Dermis microvascular lymphatic vessel endothelial cell (primary cell): ENCODE measurements around the gene NTRK3. TPM values are rescaled to one million over a fixed set of nuclear protein-coding genes. Genes with fewer than 3 reads are reported as not detected.
"Not testable (repeated sequence)": the region's sequence is repeated elsewhere in the genome, so short reads cannot be mapped to it uniquely, and the experiment has no call there.

ENCODE experiments used
- DNase-seq, 2 donors: peaks; one replicate each; pipeline versions ENCODE4 v3.0.0 to v3.0.0-alpha.2; 2010; ENCODE audit warnings: low read depth in 2 of 2
- total RNA-seq: library from RNA; depleted of rRNA; stranded (reverse); fragments of >200 nt; gene quantifications from 2 replicates; pipeline ENCODE4 v1.2.1, GENCODE V29; 2014

The NTRK3 gene
- total RNA-seq, 1 donor from 2014 or later, result not detected

DNA sequence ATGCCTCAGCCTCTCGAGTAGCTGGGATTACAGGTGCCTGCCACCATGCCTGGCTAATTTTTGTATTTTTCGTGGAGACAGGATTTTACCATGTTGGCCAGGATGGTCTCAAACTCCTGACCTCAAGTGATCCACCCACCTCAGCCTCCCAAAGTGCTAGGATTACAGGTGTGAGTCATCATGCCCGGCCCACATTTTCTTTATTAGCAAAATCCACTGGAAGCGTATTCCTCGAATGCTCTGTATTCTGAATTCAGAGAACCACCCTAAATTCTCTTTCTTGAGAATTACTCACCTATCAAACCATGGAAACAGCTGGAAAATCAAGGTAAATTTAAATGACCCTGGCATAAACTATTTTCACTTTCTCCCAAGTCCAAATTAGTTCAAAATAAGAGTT is 223.1 kb downstream of the NTRK3 start:
- not testable (repeated sequence) for DNase-seq

DNA sequence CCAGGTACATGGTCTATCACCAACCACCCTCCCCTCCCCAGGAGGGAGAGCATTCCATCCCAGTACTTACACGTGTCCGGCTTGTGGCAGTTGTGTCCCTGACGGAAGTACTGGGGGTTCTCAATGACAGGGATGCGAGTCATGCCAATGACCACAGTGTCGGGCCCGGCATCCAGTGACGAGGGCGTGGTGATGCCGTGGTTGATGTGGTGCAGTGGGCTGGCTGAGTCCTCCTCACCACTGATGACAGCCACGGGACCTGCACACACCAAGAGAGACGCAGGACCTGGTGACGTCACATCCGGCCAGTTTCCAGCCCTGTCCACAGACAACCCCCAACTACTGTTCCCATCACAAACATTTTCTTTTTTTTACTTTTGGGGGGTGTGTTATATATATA is 223.8 kb downstream of the NTRK3 start:
- DNase-seq, result no peak

DNA sequence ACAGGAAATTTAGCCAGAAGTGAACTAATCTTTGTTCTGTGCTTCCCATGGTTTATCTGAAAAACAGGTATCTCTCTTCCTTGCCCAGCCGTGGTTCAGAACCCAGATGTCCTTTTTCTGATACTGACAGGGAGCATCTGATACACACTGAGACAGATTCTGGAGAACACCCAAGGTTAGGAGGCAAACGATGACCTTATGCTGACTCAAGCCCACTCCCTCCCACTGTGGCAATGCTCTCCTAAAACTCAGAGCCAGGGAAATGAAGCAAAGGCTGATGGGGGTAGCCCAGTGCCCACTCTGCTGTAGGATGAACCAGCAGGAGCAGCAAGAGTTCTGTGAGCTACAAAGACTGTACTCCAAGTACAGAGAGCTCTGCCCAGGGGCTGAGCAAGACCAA is 225.1 kb downstream of the NTRK3 start:
- no peak for DNase-seq

DNA sequence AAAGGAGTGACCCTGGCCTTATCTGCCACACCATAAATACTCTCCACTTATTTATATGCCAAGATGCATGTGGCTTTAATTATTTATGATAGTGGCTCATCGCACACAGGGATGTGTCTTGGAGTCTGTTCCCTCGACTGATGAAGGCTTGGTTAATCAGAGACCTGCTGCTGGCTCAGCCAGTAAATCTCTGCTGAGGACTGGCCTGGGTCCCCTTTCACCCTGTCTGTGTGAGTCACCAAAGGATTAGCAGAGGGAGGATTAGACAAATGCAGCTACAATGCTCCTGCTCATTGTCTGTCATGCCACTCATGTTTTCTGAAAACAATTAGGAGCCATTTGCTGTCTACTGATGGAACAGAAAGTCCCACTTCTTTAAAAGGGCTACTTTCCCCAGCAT is 226.8 kb downstream of the NTRK3 start:
- no peak for DNase-seq

DNA sequence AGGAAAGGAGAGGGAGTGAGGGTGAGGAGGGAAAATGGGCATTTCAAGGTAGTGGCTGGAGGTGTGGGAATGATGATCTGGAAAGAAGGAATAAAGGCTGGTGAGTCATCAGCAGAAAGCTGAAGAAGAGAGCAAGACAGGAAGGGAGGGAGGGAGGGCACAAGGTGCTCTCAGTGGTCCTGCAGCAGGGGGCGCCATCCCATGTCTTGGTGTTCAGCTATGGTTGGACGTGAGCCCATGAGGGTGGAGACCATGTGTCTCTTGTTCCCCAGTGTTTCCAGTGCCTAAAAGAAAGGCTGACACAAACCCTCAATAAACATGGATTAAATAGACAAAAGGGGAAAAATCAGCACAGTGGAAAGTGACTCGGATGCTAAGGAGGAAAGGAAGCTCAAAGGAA is 228.5 kb downstream of the NTRK3 start:
- no peak for DNase-seq

DNA sequence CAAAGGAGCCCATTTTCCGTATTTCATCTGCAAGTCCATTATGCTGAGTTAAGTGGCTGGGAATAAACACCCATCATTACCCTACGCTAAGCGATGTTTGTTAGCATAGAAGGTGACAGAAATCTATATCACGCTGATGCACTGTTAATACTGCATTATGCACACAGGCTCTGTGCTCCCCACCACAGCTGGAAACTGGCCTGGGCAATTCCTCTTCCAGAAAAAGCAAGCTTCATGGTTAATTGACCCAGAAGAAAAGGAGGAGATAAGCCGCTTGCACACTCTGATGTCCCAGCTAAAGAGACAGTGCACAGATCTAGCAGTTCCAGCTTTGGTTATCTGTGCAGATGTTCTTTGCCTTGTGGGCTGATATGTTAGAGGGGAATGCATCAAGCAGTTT is 232.6 kb downstream of the NTRK3 start:
- DNase-seq, result no peak

DNA sequence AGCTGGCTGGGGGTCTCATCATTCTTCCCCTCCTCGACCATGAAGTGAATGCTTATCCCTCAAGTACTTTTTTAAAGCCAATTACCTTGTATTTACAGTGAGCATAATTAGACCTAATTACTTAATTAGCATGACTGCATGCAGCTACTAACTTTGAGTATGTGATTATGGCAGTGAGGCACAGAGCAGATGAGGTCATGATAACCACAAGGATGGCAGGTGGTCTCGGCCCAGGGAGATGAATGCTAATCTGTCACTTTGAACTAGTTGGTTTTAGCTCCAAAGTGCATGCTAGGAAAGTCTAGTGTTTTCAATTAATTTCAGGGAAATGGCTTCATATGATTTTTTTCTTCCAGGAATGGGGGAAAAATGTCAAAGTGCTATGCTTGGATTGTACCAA is 233.8 kb downstream of the NTRK3 start:
- DNase-seq, result no peak

DNA sequence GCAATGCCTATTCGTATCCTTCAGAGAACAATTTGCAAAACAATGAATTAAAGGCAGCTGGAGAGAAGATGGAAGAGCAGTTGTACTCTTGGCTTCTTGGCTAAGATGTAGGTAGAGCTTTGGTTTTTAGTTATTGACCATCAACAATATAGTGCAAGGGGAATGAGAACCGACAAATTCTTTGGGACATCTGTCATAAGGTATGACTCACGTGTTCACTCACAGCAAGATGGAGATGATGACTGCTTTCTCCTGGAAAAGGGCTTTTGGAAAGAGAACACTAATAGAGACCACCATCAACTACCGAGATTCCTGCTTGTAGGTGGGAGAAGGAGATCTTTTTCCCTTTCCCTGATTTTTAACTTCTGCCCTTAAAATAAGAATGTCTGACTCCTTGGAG is 234.9 kb downstream of the NTRK3 start:
- no peak for DNase-seq

DNA sequence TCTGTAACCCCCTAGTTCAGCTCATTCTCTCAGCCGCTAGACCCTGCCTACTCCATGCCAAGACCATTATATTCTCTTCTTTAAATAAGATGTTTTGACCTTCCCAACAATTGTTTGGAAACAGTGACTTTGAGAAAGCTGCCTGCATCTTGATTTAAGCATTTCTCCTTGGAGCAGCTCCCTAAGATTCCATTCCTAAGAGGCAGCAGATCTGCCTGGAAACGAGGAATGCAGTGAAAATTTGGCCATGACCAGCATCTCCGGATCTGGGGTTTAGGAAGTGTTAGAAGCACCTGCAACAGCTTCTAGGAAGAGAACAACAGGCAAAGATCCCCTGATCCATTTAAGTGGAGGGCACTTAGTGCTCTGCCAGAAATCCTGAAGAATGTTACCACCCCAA is 235.7 kb downstream of the NTRK3 start:
- DNase-seq, result no peak

DNA sequence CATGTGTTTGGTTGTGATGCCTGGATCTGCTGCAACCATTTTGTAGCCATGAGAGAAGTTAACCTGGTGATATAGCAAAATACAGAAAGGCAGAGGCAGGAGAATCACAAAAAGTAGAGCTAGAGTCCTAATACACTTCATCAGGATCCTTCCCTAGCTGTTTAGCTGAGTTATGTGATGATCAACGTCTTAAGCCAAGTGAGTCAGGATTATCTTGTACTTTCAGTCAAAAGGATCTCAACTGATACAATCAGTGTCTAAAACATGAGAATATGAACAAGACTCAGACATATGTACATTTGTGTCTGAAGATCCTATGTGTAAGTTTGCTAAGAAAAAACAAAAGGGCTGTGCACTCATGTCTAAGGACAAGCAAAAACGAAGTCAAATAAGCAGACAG is 236.9 kb downstream of the NTRK3 start:
- no peak for DNase-seq

DNA sequence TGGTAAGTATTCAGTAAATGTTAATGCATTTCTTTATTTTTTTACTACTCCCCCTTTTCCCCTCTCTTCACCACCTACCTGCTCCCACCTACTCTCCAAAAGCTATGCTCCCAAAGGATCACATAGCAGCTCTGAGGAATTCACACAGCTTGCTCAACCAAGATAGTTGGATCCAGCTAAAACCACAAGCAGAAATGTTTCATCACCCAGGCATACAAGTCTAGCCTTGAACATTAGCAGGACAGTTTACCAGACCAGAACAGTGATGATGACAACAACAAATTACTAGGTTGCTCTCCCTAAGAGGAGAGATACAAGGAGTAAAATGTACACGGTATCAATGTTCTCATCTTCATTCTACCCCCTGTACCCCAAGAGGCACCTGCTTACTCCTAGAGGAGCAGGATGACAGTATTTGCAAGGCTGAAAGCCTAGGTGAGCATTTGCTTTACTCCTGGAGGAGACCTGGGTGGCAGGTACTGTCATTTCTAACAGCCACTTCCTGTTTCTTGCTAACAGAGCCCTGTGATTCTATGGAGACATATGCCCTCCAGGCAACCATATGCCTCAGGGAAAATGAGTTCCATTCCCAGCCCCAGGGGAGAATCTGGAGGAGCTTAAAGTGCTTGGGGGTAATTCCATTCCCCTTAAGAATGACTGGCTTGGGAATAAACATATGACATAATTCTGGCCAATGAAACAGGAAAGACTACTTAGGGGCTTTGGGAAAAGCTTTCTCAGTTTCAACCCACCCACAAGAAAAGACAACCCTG is 237.5 kb downstream of the NTRK3 start:
- no peak for DNase-seq

DNA sequence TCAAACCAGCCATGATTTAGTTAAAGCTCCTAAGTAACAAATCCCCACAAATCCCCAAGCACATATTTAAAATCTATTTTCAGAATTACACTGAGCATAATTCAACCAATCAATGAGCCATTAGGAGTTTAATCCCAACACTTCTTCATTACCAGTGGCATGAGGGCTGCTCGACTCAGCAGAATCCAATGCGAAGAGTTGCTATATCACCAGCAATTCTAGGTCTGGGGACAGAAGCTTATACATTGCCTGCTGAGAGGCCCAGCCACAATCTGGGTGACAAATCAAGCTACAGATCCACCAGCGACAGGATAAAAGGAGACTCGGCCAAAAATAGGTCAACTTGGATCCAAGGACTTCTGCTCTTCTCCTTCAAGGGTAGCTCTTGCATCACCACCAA is 238.8 kb downstream of the NTRK3 start:
- no peak for DNase-seq

DNA sequence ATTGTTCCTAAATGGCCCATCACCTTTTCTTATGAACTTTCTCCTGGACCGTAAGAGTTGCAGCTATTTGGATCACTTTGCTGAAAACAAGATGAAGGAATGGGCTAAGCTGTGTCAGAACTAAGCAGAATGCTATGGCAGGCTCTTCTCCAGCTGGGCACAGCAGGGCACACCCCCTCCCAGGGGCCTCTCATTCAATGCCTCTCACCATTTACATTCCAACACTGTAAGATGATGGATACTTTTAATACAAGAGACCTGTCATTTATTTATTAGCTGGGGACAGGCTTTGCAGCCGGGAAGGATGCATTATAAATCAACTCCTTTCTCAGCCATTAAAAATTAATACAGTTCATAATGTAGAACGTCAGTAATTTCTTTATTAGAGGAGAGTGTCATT is 240.1 kb downstream of the NTRK3 start:
- DNase-seq, result no peak

DNA sequence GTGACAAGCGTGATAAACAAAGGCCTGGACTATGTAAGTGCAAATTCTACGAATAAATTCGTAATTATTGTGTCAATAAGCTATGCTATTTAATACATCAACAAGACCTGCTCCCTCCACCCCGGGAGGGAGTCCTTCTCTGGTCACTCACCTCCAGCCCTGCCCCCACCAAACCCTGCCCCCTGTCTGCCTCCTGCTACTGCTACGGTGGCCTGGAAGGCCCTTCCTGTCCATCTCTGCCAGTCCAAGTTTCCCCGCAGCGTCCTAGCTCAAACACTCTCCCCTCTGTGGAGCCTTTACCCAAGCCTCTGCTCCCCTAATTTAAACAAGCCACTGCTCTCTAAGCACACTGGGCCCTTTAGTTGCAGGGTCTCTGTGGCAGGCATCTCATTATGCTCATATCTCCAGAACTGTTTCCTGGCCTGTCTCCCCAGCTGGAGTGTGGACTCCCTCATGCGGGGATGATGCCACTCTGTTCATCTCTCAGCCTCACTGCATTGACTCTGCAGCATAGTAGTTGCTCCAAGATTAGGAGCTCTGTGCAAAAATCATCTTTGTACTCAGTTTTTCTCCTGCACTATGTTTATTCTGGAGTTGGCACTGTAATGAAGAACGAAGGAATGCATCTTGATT is 241.2 kb downstream of the NTRK3 start:
- no peak for DNase-seq

DNA sequence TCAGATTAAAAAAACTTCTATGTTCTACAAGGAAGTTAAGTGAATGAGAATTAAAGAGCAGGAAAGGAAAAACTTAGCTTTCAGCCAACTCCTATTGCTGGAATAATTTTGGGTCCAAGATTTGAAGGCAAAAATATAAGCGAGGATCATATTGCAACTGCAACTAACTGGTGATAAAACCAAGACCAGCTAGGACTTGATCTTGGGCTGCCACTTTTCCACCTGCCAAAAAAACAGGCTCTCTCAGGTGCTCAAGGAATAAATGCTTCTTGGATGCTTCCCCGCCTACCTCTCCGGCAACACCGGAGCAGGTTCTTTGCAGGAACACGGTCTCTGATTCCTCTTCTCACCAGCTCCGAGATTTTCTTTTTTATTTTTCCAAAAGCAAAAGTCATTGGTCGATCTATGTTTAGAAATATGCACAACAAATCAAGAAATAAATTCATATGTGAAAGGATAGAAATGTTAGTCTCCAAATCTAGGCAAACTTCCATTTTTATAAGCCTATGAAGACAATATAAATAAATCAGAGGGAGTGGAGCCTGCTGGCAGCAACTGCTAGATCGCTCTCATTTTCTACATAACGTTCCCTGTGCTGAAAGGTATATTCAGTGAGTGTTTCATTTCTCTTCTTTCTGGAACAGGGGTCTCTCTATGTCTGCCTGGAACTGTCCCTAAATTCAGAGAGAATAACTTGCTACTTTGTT is 241.9 kb downstream of the NTRK3 start:
- no peak for DNase-seq

DNA sequence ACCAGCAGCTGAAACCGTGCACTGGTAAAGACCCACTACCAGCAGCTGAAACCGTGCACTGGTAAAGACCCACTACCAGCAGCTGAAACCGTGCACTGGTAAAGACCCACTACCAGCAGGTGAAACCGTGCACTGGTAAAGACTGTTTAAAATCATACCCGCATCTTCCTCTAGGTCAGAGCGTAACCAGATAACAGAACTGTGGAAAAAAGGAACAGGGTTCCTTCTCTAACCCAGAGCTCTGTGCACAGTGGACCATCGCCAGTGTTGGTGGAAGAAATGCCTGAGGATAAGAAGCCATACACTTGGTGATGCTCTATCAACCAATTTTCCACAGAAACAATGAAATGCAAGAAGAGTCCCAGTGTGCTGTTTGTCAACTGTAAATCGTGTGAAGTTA is 243.4 kb downstream of the NTRK3 start:
- DNase-seq, result no peak

DNA sequence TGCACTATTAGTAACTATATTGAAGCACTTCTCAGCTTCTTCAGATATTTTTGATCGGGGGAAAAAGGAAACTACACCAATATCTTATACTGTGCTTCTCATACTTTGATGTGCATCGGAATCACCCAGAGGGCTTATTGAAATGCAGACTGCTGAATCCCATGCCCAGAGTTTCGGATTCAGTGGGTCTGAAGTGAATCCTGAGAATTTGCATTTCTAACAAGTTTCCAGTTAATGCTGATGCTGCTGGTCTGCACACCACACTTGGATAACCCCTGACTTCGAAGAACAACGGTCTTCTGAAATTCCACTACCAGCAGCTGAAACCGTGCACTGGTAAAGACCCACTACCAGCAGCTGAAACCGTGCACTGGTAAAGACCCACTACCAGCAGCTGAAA is 243.9 kb downstream of the NTRK3 start:
- no peak for DNase-seq

DNA sequence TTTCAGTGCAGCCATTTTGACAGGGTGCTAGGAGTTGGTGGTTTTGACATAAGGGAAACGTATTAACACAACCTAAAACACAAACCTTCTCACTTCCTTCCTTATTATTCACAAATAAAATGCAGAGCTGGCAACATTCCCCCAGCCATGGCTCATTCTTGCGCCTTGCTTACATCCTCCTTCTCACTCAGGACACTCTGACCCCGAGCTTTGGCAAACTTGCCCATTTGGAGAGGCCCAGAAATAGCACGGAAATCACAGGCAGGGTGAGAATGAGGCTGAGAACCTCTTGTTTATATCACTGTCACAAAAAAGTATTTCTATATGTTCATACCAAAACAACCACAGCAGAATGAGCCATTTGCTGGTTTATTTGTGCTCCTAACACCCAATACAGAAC is 244.3 kb downstream of the NTRK3 start:
- no peak for DNase-seq

DNA sequence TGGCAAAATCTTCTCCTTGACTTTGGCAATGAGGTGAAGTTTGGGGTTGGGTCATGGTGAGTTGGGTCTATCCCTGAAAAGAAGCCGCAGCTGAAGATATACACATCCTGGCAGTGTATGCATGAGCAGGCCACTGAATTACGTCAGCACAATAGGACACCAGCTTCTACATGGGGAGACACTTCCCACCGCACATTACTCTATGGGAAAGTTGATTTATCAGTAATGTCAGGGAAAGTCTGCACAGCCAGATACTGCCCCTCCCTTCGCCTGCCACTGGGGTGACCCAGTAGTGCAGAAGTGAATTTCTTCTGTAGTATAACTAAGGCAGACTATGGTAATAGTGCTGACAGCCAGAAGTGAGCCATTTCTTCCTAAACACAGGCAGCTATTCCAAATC is 245.0 kb downstream of the NTRK3 start:
- no peak for DNase-seq

DNA sequence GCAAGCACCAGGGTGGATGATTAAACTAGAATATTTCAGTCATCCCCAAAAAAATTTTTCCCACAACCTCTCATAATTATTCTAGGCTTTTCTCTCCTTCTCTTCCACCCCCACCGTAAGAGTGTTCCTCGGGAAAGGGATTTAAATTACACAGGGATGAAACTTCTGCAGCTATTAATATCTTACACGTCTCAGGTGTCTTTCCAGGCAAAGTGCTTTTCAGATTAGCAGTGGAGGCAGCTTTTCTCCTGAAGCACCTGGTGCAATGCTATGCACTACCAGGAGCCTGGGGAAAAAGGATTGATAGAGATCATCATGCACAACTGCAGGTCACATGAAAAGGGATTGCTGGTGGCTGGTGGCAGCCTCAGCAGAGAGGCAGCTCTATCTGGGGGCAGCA is 250.4 kb downstream of the NTRK3 start:
- no peak for DNase-seq

DNA sequence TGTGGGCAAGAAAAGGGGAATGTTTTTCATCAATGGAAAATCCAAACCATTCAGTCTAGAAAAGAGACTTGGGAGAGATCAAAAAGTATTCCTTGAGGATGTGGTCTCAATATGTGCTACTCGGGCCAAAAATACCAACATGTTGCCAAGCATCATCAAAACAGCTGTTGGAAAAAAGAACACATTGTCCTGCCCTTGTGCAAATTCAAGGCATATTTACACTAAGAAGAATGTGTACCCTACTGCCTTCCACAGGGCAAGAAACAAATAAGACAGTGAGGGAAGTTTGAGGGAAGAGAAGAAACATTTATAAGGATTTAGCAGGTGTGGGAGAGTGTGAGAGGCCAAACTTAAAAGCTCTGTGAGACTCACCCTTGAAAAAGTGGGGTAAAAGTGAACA is 252.1 kb downstream of the NTRK3 start:
- DNase-seq, result no peak

DNA sequence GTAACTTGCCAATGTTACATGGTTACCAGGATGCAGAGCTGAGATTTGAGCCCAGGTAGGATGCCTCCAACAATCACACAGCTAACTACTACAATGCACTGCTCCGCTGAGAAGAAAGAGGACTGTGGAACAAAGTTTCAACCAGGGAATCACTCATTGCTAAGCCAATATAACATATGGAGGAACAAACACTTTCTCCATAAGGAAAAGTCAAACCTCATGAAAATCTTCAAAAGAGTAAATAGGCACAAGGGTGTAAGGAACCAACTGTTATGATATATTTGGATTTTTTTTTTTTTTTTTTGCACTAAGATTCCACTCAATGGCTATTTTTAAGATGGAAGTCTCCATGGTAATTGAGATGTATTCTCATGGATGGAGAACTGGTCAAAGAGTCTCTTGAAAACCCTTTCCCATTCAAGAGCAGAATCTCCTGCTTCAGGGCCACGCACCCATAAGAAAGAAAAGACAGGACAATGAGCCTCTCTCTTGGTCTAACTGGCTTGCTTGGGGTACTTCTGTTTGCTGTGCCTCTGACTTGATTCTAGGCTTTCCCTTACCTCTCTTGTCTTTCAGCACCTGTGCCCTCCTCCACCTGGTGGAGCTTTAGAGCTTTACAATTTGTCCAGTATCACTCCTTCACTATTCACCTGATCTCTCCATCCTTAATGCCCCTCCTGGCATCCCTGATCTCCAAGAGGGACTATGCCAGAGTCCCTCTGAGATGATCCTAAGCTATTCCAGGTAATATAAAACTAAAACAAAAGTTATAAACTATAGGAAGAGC is 252.8 kb downstream of the NTRK3 start:
- DNase-seq, result no peak
